Spinal cord (tissue), 10 donors: ENCODE measurements around the gene GRIA3. TPM values are rescaled to one million over a fixed set of nuclear protein-coding genes. Genes with fewer than 3 reads are reported as not detected.
A peak's percentile ranks its signal among the peaks of the same experiment; 100 is the strongest.

Source experiments
- DNase-seq, 6 donors: peaks; one replicate each; pipeline versions ENCODE4 v3.0.0 to v3.0.0-alpha.2; 2013 to 2015; ENCODE audit warnings: low spot score in 6 of 6, low read depth in 4 of 6
- H3K27ac ChIP-seq: one replicate; pipeline ENCODE4 v1.5.1; 2013; ENCODE audit warnings: low read depth, low read length, control low read depth
- H3K27me3 ChIP-seq: one replicate; pipeline ENCODE4 v1.6.1; 2013; ENCODE audit warnings: low read length; ENCODE audit not compliant: control insufficient read depth, insufficient read depth
- H3K36me3 ChIP-seq: one replicate; pipeline ENCODE4 v1.6.1; 2013; ENCODE audit warnings: low read length; ENCODE audit not compliant: control insufficient read depth, insufficient read depth
- H3K4me1 ChIP-seq: one replicate; pipeline ENCODE4 v1.6.1; 2013; ENCODE audit warnings: low read length; ENCODE audit not compliant: control insufficient read depth, insufficient read depth
- H3K4me3 ChIP-seq: one replicate; pipeline ENCODE4 v1.5.1; 2013; ENCODE audit warnings: low read depth, low read length, control low read depth
- H3K9me3 ChIP-seq: one replicate; pipeline ENCODE4 v1.6.1; 2013; ENCODE audit warnings: low read length; ENCODE audit not compliant: control insufficient read depth, insufficient read depth
- WGBS: methylation state at CpG from one replicate; pipeline ENCODE4 v1.1.5; 2013; ENCODE audit warnings: missing lambda C conversion rate; ENCODE audit not compliant: insufficient coverage; 5-methylcytosine and 5-hydroxymethylcytosine counted together
- polyA plus RNA-seq, 2 donors: library from polyadenylated mRNA; unstranded; fragments of 120-200 nt; gene quantifications; one replicate each; pipeline ENCODE4 v1.2.1, GENCODE V29; 2013; ENCODE audit not compliant: insufficient read length in 2 of 2
- total RNA-seq, 2 donors: library from RNA; depleted of rRNA in 1 of 2; stranded (reverse); fragments of 120-200 nt in 1 of 2; fragments of >200 nt in 1 of 2; gene quantifications; one replicate each; pipeline versions ENCODE4 v1.2.3 to v1.2.4, GENCODE V29; 2013 to 2014
- donor health status: healthy.

The GRIA3 gene
- total and polyA plus RNA-seq, 4 donors, result 22.3 to 62.0 (median 46.6) TPM

- no peak for DNase-seq
- WGBS, result no CpG with 5 or more reads among the region's 2 CpGs
- Histone ChIP-seq H3K4me1 (no peaks in the 10 kb centered on the region), H3K9me3 (no peaks in the 10 kb centered on the region), H3K36me3 (no peaks in the 10 kb centered on the region), H3K4me3 (no peak overlapping the region), H3K27me3 (no peaks in the 10 kb centered on the region), H3K27ac (no peak overlapping the region)
Measured at GRCh38 chrX:123169247-123169901, 14.7 kb upstream of the GRIA3 start.

GRCh38 chrX:123170546-123170945, 13.5 kb upstream of the GRIA3 start:
- DNase-seq, result peak in 2 of 6 donors; percentile 41 to 52
- no peaks in the 10 kb centered on the region for H3K4me1 ChIP-seq
- H3K27me3 ChIP-seq, result no peaks in the 10 kb centered on the region
- no peaks in the 10 kb centered on the region for H3K36me3 ChIP-seq
- no peaks in the 10 kb centered on the region for H3K9me3 ChIP-seq
- H3K27ac ChIP-seq, result no peak overlapping the region
- 26% methylated on average over 6 of the region's 7 CpGs for WGBS
- no peak overlapping the region for H3K4me3 ChIP-seq

- Histone ChIP-seq H3K36me3 (no peaks in the 10 kb centered on the region), H3K27ac (no peak overlapping the region), H3K4me1 (no peaks in the 10 kb centered on the region), H3K4me3 (no peak overlapping the region), H3K9me3 (no peaks in the 10 kb centered on the region), H3K27me3 (no peaks in the 10 kb centered on the region)
- WGBS, result no CpG with 5 or more reads among the region's 3 CpGs
- DNase-seq, result no peak
Measured at GRCh38 chrX:123171781-123172180, 12.3 kb upstream of the GRIA3 start.

- DNase-seq, result no peak
- no CpG with 5 or more reads among the region's 2 CpGs for WGBS
- no peaks in the 10 kb centered on the region for H3K36me3 ChIP-seq
- no peaks in the 10 kb centered on the region for H3K9me3 ChIP-seq
- no peak overlapping the region for H3K27ac ChIP-seq
- H3K27me3 ChIP-seq, result no peaks in the 10 kb centered on the region
- no peak overlapping the region for H3K4me3 ChIP-seq
- no peaks in the 10 kb centered on the region for H3K4me1 ChIP-seq
Measured at GRCh38 chrX:123172869-123173268, 11.2 kb upstream of the GRIA3 start.

GRCh38 chrX:123173833-123174232, 10.2 kb upstream of the GRIA3 start:
- no CpG with 5 or more reads among the region's 1 CpG for WGBS
- H3K27me3 ChIP-seq, result no peaks in the 10 kb centered on the region
- H3K27ac ChIP-seq, result no peak overlapping the region
- no peaks in the 10 kb centered on the region for H3K9me3 ChIP-seq
- H3K36me3 ChIP-seq, result no peaks in the 10 kb centered on the region
- DNase-seq, result no peak
- no peaks in the 10 kb centered on the region for H3K4me1 ChIP-seq
- H3K4me3 ChIP-seq, result no peak overlapping the region

GRCh38 chrX:123175366-123176122, 8.5 kb upstream of the GRIA3 start:
- Histone ChIP-seq H3K36me3 (no peaks in the 10 kb centered on the region), H3K27ac (no peak overlapping the region), H3K9me3 (no peaks in the 10 kb centered on the region), H3K27me3 (no peaks in the 10 kb centered on the region), H3K4me1 (no peaks in the 10 kb centered on the region), H3K4me3 (no peak overlapping the region)
- no peak for DNase-seq

- peak in 2 of 6 donors; percentile 18 to 27 for DNase-seq
- no CpG with 5 or more reads among the region's 5 CpGs for WGBS
- Histone ChIP-seq H3K4me1 (peaks cover 3% of the 10 kb centered on the region), H3K27ac (no peak overlapping the region), H3K9me3 (no peaks in the 10 kb centered on the region), H3K27me3 (peaks cover 5% of the 10 kb centered on the region), H3K4me3 (no peak overlapping the region), H3K36me3 (no peaks in the 10 kb centered on the region)
Measured at GRCh38 chrX:123181233-123181914, 2.7 kb upstream of the GRIA3 start.

- 26% methylated on average over 27 of the region's 27 CpGs for WGBS
- Histone ChIP-seq H3K4me1 (peaks cover 3% of the 10 kb centered on the region), H3K27me3 (peaks cover 5% of the 10 kb centered on the region), H3K27ac (peak overlapping the region; percentile 44), H3K36me3 (no peaks in the 10 kb centered on the region), H3K4me3 (peak overlapping the region; percentile 57), H3K9me3 (no peaks in the 10 kb centered on the region)
- peak in 2 of 6 donors; percentile 50 to 54 for DNase-seq
Measured at GRCh38 chrX:123184866-123185276, 793 bp downstream of the GRIA3 start.

- H3K36me3 ChIP-seq, result no peaks in the 10 kb centered on the region
- WGBS, result 45% methylated on average over 6 of the region's 9 CpGs
- peak in 2 of 6 donors; percentile 43 to 59 for DNase-seq
- H3K4me3 ChIP-seq, result peak overlapping the region; percentile 57
- peaks cover 3% of the 10 kb centered on the region for H3K4me1 ChIP-seq
- peak overlapping the region; percentile 29 for H3K27ac ChIP-seq
- no peaks in the 10 kb centered on the region for H3K9me3 ChIP-seq
- H3K27me3 ChIP-seq, result peaks cover 9% of the 10 kb centered on the region
Measured at GRCh38 chrX:123185721-123186120, 1.6 kb downstream of the GRIA3 start.
